Endothelial cell of umbilical vein (primary cell): ENCODE results near the gene TREX2. TPM values are rescaled to one million over a fixed set of nuclear protein-coding genes. Genes with fewer than 3 reads are reported as not detected.

ENCODE experiments used
- BruUV-seq: library from RNA; stranded (reverse); fragments of 400-500 nt; replicated peaks from 2 replicates; lab custom pipeline; 2021; lab: Mats Ljungman, UMichigan
- CTCF ChIA-PET: fragments of 300-600, 350-600 bp; sonication (Branson Sonifier 250); formaldehyde crosslinking; loops from one replicate; lab custom pipeline; 2021; ENCODE audit warnings: antibody characterized with exemption, inconsistent platforms; lab: Charles Lee
- POLR2A ChIA-PET: fragments of 300-600, 350-600 bp; sonication (Branson Sonifier 250); formaldehyde crosslinking; loops from one replicate; lab custom pipeline; 2021; ENCODE audit warnings: antibody characterized with exemption, inconsistent platforms; lab: Charles Lee
- DNase-seq: peaks from one replicate; pipeline ENCODE4 v3.0.0-alpha.2; 2011; ENCODE audit warnings: low read depth, low spot score
- FAIRE-seq: peaks from 2 replicates; lab custom pipeline; 2011; peaks lifted over from hg19 to GRCh38; lab: Jason Lieb, UNC
- H2AFZ ChIP-seq: 2 replicates; pipeline ENCODE4 v1.6.0; 2012; ENCODE audit warnings: low read depth, low read length, control low read depth, inconsistent platforms
- H3K27ac ChIP-seq: 2 replicates; pipeline ENCODE4 v1.5.1; 2011; ENCODE audit warnings: low read depth, mild to moderate bottlenecking, control low read depth, low read length, moderate library complexity; ENCODE audit not compliant: insufficient read depth
- H3K27me3 ChIP-seq, 2 experiments: 2 replicates each; pipeline versions ENCODE4 v1.6.0 to v1.6.1; 2011; ENCODE audit warnings: low read length in 2 of 2, mixed read lengths in 1 of 2; ENCODE audit not compliant: control insufficient read depth in 2 of 2, insufficient read depth in 2 of 2
- H3K36me3 ChIP-seq, 2 experiments: 2 replicates in 1 of 2; 3 replicates in 1 of 2; pipeline ENCODE4 v1.5.1; 2011; ENCODE audit warnings: low read length in 2 of 2, mild to moderate bottlenecking in 1 of 2, moderate library complexity in 1 of 2; ENCODE audit not compliant: control insufficient read depth in 2 of 2, insufficient read depth in 2 of 2; ENCODE audit errors: extremely low read depth in 1 of 2
- H3K4me1 ChIP-seq: 3 replicates; pipeline ENCODE4 v1.5.1; 2011; ENCODE audit warnings: mild to moderate bottlenecking, low read length; ENCODE audit not compliant: control insufficient read depth, insufficient read depth; ENCODE audit errors: extremely low read depth
- H3K4me2 ChIP-seq: 2 replicates; pipeline ENCODE4 v1.6.1; 2011; ENCODE audit warnings: low read length, control low read depth, mixed read lengths; ENCODE audit not compliant: insufficient read depth
- H3K4me3 ChIP-seq, 3 experiments: fragments of 200-600 bp in 1 of 3; sonication (generic), shearing (Covaris generic) in 1 of 3; replicated peaks in 1 of 3; 2 replicates each; pipeline ENCODE4 v1.5.1; 2011 to 2016; ENCODE audit warnings: control low read depth in 3 of 3, low read length in 3 of 3, mild to moderate bottlenecking in 2 of 3, inconsistent platforms in 1 of 3, low read depth in 1 of 3, moderate library complexity in 1 of 3; ENCODE audit not compliant: insufficient read depth in 1 of 3
- H3K79me2 ChIP-seq: 2 replicates; pipeline ENCODE4 v1.6.0; 2012; ENCODE audit warnings: low read length, inconsistent platforms; ENCODE audit not compliant: control insufficient read depth, insufficient read depth
- H3K9ac ChIP-seq: replicated peaks from 2 replicates; pipeline ENCODE3; 2011; ENCODE audit warnings: low read length, control low read depth; ENCODE audit not compliant: insufficient read depth; ENCODE audit errors: extremely low read depth
- H3K9me1 ChIP-seq: replicated peaks from 3 replicates; pipeline ENCODE4 v1.6.0; 2011; ENCODE audit warnings: mild to moderate bottlenecking, low read length; ENCODE audit not compliant: control insufficient read depth, insufficient read depth; ENCODE audit errors: extremely low read depth
- H3K9me3 ChIP-seq: replicated peaks from 2 replicates; pipeline ENCODE4 v1.5.1; 2012; ENCODE audit warnings: low read length, inconsistent platforms; ENCODE audit not compliant: control insufficient read depth, insufficient read depth
- H4K20me1 ChIP-seq: replicated peaks from 2 replicates; pipeline ENCODE3; 2011; ENCODE audit warnings: mild to moderate bottlenecking, low read length; ENCODE audit not compliant: control insufficient read depth, insufficient read depth; ENCODE audit errors: extremely low read depth
- CTCF ChIP-seq, 2 donors: IDR thresholded peaks; 1 replicate in 1 of 2; 2 replicates in 1 of 2; pipeline ENCODE4 v1.5.1; 2011; ENCODE audit warnings: low read length in 2 of 2, mild to moderate bottlenecking in 2 of 2, moderate library complexity in 2 of 2, control low read depth in 1 of 2, inconsistent platforms in 1 of 2, low read depth in 1 of 2; ENCODE audit not compliant: insufficient read depth in 1 of 2; ENCODE audit errors: extremely low read depth in 1 of 2
- EZH2 ChIP-seq: IDR thresholded peaks from 2 replicates; pipeline ENCODE4 v1.6.1; 2012; ENCODE audit warnings: borderline replicate concordance, low read depth, mild to moderate bottlenecking, moderate library complexity, low read length, inconsistent platforms; ENCODE audit not compliant: severe bottlenecking
- FOS ChIP-seq: IDR thresholded peaks from 2 replicates; pipeline ENCODE4 v1.6.1; 2011; ENCODE audit warnings: mild to moderate bottlenecking, low read length, moderate library complexity, borderline replicate concordance; ENCODE audit not compliant: insufficient read depth
- GATA2 ChIP-seq: IDR thresholded peaks from 2 replicates; pipeline ENCODE4 v1.7.0; 2011; ENCODE audit warnings: low read depth, mild to moderate bottlenecking, moderate library complexity, mixed read lengths, low read length; ENCODE audit not compliant: insufficient read length, insufficient read depth
- JUN ChIP-seq: IDR thresholded peaks from 2 replicates; pipeline ENCODE4 v1.6.1; 2011; ENCODE audit warnings: borderline replicate concordance, low read depth; ENCODE audit not compliant: insufficient read length, insufficient read depth
- MAX ChIP-seq: IDR thresholded peaks from 2 replicates; pipeline ENCODE4 v1.6.1; 2011; ENCODE audit not compliant: insufficient read depth, insufficient read length
- MYC ChIP-seq: IDR thresholded peaks from one replicate; pipeline ENCODE4 v1.6.1; 2011; ENCODE audit warnings: mild to moderate bottlenecking, low read depth, low read length
- POLR2A ChIP-seq: IDR thresholded peaks from 2 replicates; pipeline ENCODE4 v1.6.1; 2012; ENCODE audit warnings: low read depth, mild to moderate bottlenecking, control low read depth, low read length
- POLR2AphosphoS5 ChIP-seq: IDR thresholded peaks from 2 replicates; pipeline ENCODE4 v1.6.1; 2012; ENCODE audit warnings: low read depth, mild to moderate bottlenecking, control low read depth, low read length, moderate library complexity; ENCODE audit not compliant: insufficient read depth
- dilution Hi-C: fragments of 300-500 bp; cut with MboI; formaldehyde crosslinking; loops from one replicate; pipeline ENCODE4 v1.15.0; 2019; ENCODE audit warnings: low sequenced_read_pairs; ENCODE audit not compliant: extremely low pct_ligation_motif_present
- intact Hi-C: fragments of 100-400 bp; cut with micrococcal nuclease; formaldehyde crosslinking; loops from one replicate; pipeline ENCODE4 v1.10.0; 2022
- polyA plus RNA-seq, 4 experiments: library from polyadenylated mRNA; depleted of rRNA in 3 of 4; stranded (reverse) in 3 of 4; unstranded in 1 of 4; fragments of >200 nt; gene quantifications; 2 replicates each; pipeline versions ENCODE4 v1.2.1 to v1.2.3, GENCODE V29; 2011 to 2012; ENCODE audit warnings: missing spikeins in 1 of 4
- total RNA-seq: library from RNA; stranded (reverse); gene quantifications from 2 replicates; pipeline ENCODE4 v1.2.3, GENCODE V29; 2021

The TREX2 gene
- total and polyA plus RNA-seq, 2 donors (not counting 3 experiments of a cell fraction or from before 2014, with no cell fraction given): 0.82 to 0.99 TPM

GRCh38 chrX:153495362-153495751 lies 49.5 kb upstream of the TREX2 start:
- Histone ChIP-seq H3K4me3 (peak overlapping the region; percentile 10 to 78 (median 65)), H3K4me2 (peak overlapping the region; percentile 69), H3K9ac (peak overlapping the region; percentile 30), H3K4me1 (peaks cover 34% of the 10 kb centered on the region), H2AFZ (peak overlapping the region; percentile 49), H3K79me2 (peaks cover 15% of the 10 kb centered on the region), H3K27ac (peak overlapping the region; percentile 37), H3K27me3 (no peaks in the 10 kb centered on the region), H4K20me1 (no peaks in the 10 kb centered on the region), H3K36me3 (peaks cover 0 to 8% of the 10 kb centered on the region in 2 experiments), H3K9me1 (no peaks in the 10 kb centered on the region), H3K9me3 (no peaks in the 10 kb centered on the region)
- POLR2A ChIA-PET: interaction anchor here (1.1 to 3.0 kb wide), 3 partner anchors 19 to 24 kb away, joined by 6 to 9 read pairs (median 7); partner anchors contain the start of gene HAUS7
- no peak for TF ChIP-seq CTCF (IDR thresholded peaks at IDR 0.05; ENCODE audit: extremely low read depth in 1 of 2, insufficient read depth in 1 of 2, low read depth in 1 of 2, low read length in 2 of 2)
- no peak for TF ChIP-seq MAX
- TF ChIP-seq MYC: no peak
- TF ChIP-seq FOS: no peak
- TF ChIP-seq POLR2AphosphoS5: no peak
- TF ChIP-seq POLR2A: no peak
- no peak for TF ChIP-seq EZH2
- no peak for TF ChIP-seq GATA2
- no peak for TF ChIP-seq JUN
- FAIRE-seq (no peak), DNase-seq (no peak)
- dilution Hi-C loops: no loop called here
- intact Hi-C loops: loop anchor here (1.0 kb wide), 1 partner anchor 24 kb away; no protein-coding TSS in a partner anchor
- CTCF ChIA-PET: interaction anchor here (1.0 to 9.4 kb wide), 6 partner anchors 12 to 554 kb away, joined by 3 to 189 read pairs (median 10); partner anchors contain the start of gene HAUS7
- no TSS peak for BruUV-seq
